NCI-H524 (cell line): ENCODE data around the gene BAHCC1.

Experiments
- DNase-seq, 2 experiments: peaks; one replicate each; lab custom pipeline; 2025; lab: John Stamatoyannopoulos, UW

The BAHCC1 gene

GRCh38 chr17:81443269-81443668, 48.0 kb downstream of the BAHCC1 start:
- DNase-seq, result no peak

GRCh38 chr17:81444610-81445339, 49.5 kb downstream of the BAHCC1 start:
- DNase-seq, result no peak

GRCh38 chr17:81445642-81446503, 50.6 kb downstream of the BAHCC1 start:
- no peak for DNase-seq

- DNase-seq, result no peak
These were observed 52.2 kb downstream of the BAHCC1 start for GRCh38 chr17:81447331-81447933.

GRCh38 chr17:81448442-81448841, 53.2 kb downstream of the BAHCC1 start:
- no peak for DNase-seq

- DNase-seq, result no peak
These were observed 53.7 kb downstream of the BAHCC1 start for GRCh38 chr17:81448950-81449349.

- peak; percentile 59 to 82 for DNase-seq
These were observed 54.1 kb downstream of the BAHCC1 start for GRCh38 chr17:81449351-81449750.

GRCh38 chr17:81451823-81452222, 56.6 kb downstream of the BAHCC1 start:
- DNase-seq, result no peak

GRCh38 chr17:81452551-81452950, 57.3 kb downstream of the BAHCC1 start:
- no peak for DNase-seq

- peak in 1 of 2 experiments; percentile 31 for DNase-seq
These were observed 57.8 kb downstream of the BAHCC1 start for GRCh38 chr17:81453076-81453475.

- no peak for DNase-seq
These were observed 58.5 kb downstream of the BAHCC1 start for GRCh38 chr17:81453712-81454111.

GRCh38 chr17:81454473-81454872, 59.2 kb downstream of the BAHCC1 start:
- DNase-seq, result no peak

- DNase-seq, result no peak
These were observed 60.1 kb downstream of the BAHCC1 start for GRCh38 chr17:81455387-81455786.

GRCh38 chr17:81456091-81456490, 60.8 kb downstream of the BAHCC1 start:
- no peak for DNase-seq

- DNase-seq, result no peak
These were observed 61.5 kb downstream of the BAHCC1 start for GRCh38 chr17:81456798-81457197.

- no peak for DNase-seq
These were observed 62.1 kb downstream of the BAHCC1 start for GRCh38 chr17:81457401-81457800.

GRCh38 chr17:81457917-81458555, 62.8 kb downstream of the BAHCC1 start:
- no peak for DNase-seq

GRCh38 chr17:81458628-81459027, 63.4 kb downstream of the BAHCC1 start:
- no peak for DNase-seq

- DNase-seq, result no peak
These were observed 64.0 kb downstream of the BAHCC1 start for GRCh38 chr17:81459224-81459623.

GRCh38 chr17:81459864-81460263, 64.6 kb downstream of the BAHCC1 start:
- no peak for DNase-seq

- DNase-seq, result no peak
These were observed 65.7 kb downstream of the BAHCC1 start for GRCh38 chr17:81460856-81461460.
